Measurements from ENCODE around the gene CACNB3.
A peak's percentile ranks its signal among the peaks of the same experiment; 100 is the strongest.
"Not testable (repeated sequence)": the region's sequence is repeated elsewhere in the genome, so short reads cannot be mapped to it uniquely, and the experiment has no call there.

Gene CACNB3

GRCh38 chr12:48854932-48855331 is 36.6 kb downstream of the CACNB3 start:
- DNase-seq (ENCODE audit: low read depth, low spot score): not testable (repeated sequence)

- no peak for DNase-seq (ENCODE audit: low read depth, low spot score)
These were observed 38.1 kb downstream of the CACNB3 start for GRCh38 chr12:48856379-48856778.

GRCh38 chr12:48857278-48857994 is 39.1 kb downstream of the CACNB3 start:
- no peak for DNase-seq (ENCODE audit: low read depth, low spot score)

- no peak for DNase-seq (ENCODE audit: low read depth, low spot score)
These were observed 39.7 kb downstream of the CACNB3 start for GRCh38 chr12:48858043-48858442.

- no peak for DNase-seq (ENCODE audit: low read depth, low spot score)
These were observed 41.3 kb downstream of the CACNB3 start for GRCh38 chr12:48859607-48860006.

GRCh38 chr12:48860236-48860635 is 41.9 kb downstream of the CACNB3 start:
- not testable (repeated sequence) for DNase-seq (ENCODE audit: low read depth, low spot score)

GRCh38 chr12:48861111-48861510 is 42.8 kb downstream of the CACNB3 start:
- no peak for DNase-seq (ENCODE audit: low read depth, low spot score)

GRCh38 chr12:48862760-48863159 is 44.5 kb downstream of the CACNB3 start:
- DNase-seq (ENCODE audit: low read depth, low spot score): no peak

- DNase-seq (ENCODE audit: low read depth, low spot score): no peak
These were observed 45.0 kb downstream of the CACNB3 start for GRCh38 chr12:48863291-48863690.

GRCh38 chr12:48865281-48866051 is 47.2 kb downstream of the CACNB3 start, which contains the start of gene RND1:
Gene RND1 (minus strand): TSS chr12:48865870. CDS start chr12:48865767, 103 bp downstream.
- DNase-seq (ENCODE audit: low read depth, low spot score): peak; percentile 72

- no peak for DNase-seq (ENCODE audit: low read depth, low spot score)
These were observed 47.9 kb downstream of the CACNB3 start for GRCh38 chr12:48866052-48866711.

- no peak for DNase-seq (ENCODE audit: low read depth, low spot score)
These were observed 50.2 kb downstream of the CACNB3 start for GRCh38 chr12:48868451-48868850.

GRCh38 chr12:48869191-48869590 is 50.9 kb downstream of the CACNB3 start:
- DNase-seq (ENCODE audit: low read depth, low spot score): no peak

GRCh38 chr12:48873096-48873495 is 54.8 kb downstream of the CACNB3 start:
- no peak for DNase-seq (ENCODE audit: low read depth, low spot score)

GRCh38 chr12:48873534-48873933 is 55.2 kb downstream of the CACNB3 start:
- DNase-seq (ENCODE audit: low read depth, low spot score): not testable (repeated sequence)

- no peak for DNase-seq (ENCODE audit: low read depth, low spot score)
These were observed 57.7 kb downstream of the CACNB3 start for GRCh38 chr12:48875944-48876515.
